GM12875 (cell line): Measurements from ENCODE around the gene CCL4.

Source experiments
- H3K4me3 ChIP-seq: one replicate; pipeline ENCODE4 v1.5.1; 2011; ENCODE audit warnings: low read depth, low read length, control low read depth
- CTCF ChIP-seq: IDR thresholded peaks from 2 replicates; pipeline ENCODE4 v1.5.1; 2011; ENCODE audit warnings: low read depth, mild to moderate bottlenecking, control low read depth, inconsistent platforms, low read length, moderate library complexity, borderline replicate concordance; ENCODE audit not compliant: insufficient read depth

The CCL4 gene

GRCh38 chr17:36147601-36148000 is 44.0 kb downstream of the CCL4 start:
- no peak for TF ChIP-seq CTCF
- H3K4me3 ChIP-seq: peak overlapping the region; percentile 5

- H3K4me3 ChIP-seq: no peak overlapping the region
- peak; percentile 96 for TF ChIP-seq CTCF
These were observed 45.1 kb downstream of the CCL4 start for GRCh38 chr17:36148559-36149295.

GRCh38 chr17:36149296-36149820 is 45.7 kb downstream of the CCL4 start:
- H3K4me3 ChIP-seq: no peak overlapping the region
- no peak for TF ChIP-seq CTCF

- TF ChIP-seq CTCF: no peak
- H3K4me3 ChIP-seq: no peak overlapping the region
These were observed 48.4 kb downstream of the CCL4 start for GRCh38 chr17:36151891-36152638.

- no peak for TF ChIP-seq CTCF
- no peak overlapping the region for H3K4me3 ChIP-seq
These were observed 49.1 kb downstream of the CCL4 start for GRCh38 chr17:36152639-36153120.

GRCh38 chr17:36153895-36154610 is 50.4 kb downstream of the CCL4 start:
- no peak overlapping the region for H3K4me3 ChIP-seq
- no peak for TF ChIP-seq CTCF
